Stimulated activated CD4-positive, alpha-beta T cell treated with anti-CD3 and anti-CD28 coated beads, Interleukin-12 subunit alpha, Interleukin-12 subunit beta, amount 100 ng/mL, for 4 hours (primary cell): ENCODE results near the gene TMEM95.

ENCODE experiments used
- DNase-seq: peaks from one replicate; pipeline ENCODE4 v3.0.0-alpha.2; 2020

TMEM95 gene

GRCh38 chr17:7406235-7406825, 51.4 kb downstream of the TMEM95 start:
- DNase-seq, result no peak
